Mammary epithelial cell (primary cell): ENCODE results near the gene UNC13A.

ENCODE experiments used
- CTCF ChIP-seq, 2 donors: IDR thresholded peaks in 1 of 2; conservative IDR thresholded peaks in 1 of 2; 2 replicates each; pipeline ENCODE4 v1.5.1; 2011 to 2012; ENCODE audit warnings: inconsistent platforms in 2 of 2, low read length in 2 of 2, mild to moderate bottlenecking in 2 of 2, control low read depth in 1 of 2, low read depth in 1 of 2; ENCODE audit not compliant: insufficient read depth in 1 of 2; ENCODE audit errors: extremely low read depth in 1 of 2
- EZH2 ChIP-seq: IDR thresholded peaks from 2 replicates; pipeline ENCODE4 v1.6.1; 2012; ENCODE audit warnings: low read length, inconsistent platforms, borderline replicate concordance

- TF ChIP-seq CTCF (conservative IDR thresholded peaks at IDR 0.05 in 1 of 2, IDR thresholded peaks at IDR 0.05 in 1 of 2; ENCODE audit: extremely low read depth in 1 of 2, insufficient read depth in 1 of 2, low read depth in 1 of 2, low read length in 2 of 2) (peak; percentile 4 to 12), EZH2 (no peak)
These were observed 28.3 kb upstream of the UNC13A start for GRCh38 chr19:17716309-17716929.
